Kidney tubule cell (primary cell): ENCODE data around the gene LRRC15.

Experiments used
- DNase-seq: peaks from one replicate; pipeline ENCODE4 v3.0.0-alpha.2; 2018; ENCODE audit warnings: low spot score

The LRRC15 gene

DNA sequence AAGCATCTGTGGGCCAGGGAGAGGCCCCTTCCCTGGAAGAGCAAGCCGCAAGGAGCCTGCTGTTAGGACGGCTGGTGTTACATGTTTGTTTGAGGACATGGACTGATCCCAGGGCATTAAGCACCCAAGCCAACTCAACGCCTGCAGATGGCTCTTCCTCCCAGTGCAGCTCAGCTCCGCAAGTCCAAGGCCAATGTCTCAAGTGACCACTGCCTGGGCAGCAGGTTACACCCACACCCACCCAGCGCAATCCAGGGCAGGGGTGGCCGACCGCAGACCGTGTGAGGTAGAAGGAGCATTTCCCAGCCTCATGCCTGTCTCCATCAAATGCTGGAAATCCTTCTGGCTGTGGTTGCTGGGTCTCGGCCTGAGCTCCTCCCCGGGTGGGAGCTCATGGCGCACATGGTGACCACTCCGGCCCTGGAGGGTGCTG lies 15.0 kb upstream of the LRRC15 start:
- no peak for DNase-seq

DNA sequence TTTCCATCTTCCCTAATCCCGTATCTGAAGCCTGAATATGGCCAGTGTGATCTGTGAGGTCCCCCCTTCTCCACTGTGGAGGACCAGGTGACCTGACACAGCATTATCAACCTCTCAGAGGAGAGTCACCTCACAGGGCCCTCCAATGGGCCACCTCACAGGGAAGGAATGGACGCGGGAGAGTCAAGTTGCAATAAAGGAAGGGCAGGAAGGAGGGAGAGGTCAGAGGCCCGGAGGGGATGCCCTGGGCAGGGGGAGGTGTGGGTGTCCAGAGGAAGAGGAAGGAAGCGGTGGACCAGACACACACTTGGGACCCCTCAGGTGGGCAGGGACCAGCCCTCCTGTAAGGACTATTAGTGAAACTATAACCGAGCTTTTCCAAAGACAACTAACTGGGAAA lies 14.6 kb upstream of the LRRC15 start:
- no peak for DNase-seq

DNA sequence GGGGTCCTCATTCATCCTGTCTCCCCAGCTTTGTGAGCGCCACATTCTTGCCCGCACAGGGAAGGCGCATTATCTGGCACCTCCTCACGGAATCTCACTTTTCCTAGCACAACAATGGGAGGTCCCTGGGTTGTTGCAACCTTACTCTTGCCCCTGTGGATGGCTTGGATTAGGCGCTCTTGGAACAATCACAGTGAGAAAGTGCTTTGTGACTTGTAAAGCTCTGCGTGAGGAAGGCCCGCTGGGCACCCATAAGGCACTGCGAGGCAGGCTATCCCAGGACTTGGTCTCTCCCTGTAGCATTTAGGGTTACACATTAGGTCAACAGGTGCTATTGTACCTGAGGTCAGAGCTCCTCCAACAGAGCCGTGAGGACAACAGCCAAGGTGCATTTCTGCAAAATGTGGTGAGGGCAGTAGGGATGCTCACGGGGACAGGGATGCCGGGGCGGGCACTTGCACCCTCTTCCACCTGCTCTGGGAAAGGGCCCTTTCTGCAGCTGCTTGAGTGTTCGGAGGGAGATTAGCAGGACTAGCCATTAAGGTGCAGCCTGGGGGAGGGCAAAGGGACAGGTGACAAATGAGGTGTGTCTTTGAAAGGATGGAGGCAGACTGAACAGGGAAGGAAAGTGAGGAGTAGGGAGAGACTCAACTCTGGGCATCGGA lies 13.9 kb upstream of the LRRC15 start:
- DNase-seq = no peak

DNA sequence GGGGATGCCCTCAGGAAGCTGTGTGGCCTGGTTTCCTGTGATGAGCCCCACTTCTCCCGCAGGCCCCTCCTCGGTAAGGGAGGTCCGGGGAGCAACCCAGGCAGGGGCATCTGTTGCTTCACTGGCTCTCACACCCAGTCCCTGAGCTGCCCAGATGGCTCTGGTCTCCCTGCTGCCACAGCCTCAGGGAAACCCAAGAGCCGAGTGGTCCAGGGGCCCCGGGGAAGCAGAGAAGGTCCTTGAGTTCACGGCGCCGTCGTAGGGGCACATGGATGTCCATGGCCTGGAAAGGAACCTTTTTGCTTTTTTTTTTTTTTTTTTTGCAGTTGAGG lies 13.3 kb upstream of the LRRC15 start:
- DNase-seq = no peak

DNA sequence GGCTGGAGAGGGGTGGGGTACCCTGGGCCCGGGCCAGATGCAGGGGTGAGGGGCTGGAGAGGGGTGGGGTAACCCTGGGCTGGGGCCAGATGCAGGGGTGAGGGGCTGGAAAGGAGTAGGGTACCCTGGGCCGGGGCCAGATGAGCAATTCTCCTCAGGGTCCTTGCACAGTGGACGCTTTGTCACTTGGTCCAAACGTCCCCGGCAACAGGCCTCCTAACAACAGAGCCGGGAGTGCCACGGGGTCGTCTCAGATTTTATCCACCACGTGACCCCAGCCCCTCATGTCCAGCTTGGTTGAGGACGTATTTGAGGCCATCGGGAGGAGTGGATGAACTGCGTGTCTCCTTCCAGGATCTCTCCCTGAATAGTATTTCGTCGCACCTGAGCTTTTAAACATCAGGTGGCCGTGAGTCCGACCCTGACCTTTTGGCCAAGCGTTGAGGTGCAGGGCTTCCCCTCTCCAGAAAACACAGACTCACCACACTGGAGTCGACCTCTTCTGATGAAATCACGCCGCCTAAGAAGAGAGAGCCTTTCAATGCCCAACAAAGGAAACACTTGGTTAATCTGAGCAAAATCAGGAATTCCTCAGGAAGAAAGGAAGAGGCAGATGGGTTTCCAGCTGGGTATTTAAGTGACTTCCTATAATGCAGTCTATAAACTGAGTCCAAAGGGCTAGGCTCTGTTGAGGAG lies 12.8 kb upstream of the LRRC15 start:
- DNase-seq = no peak

DNA sequence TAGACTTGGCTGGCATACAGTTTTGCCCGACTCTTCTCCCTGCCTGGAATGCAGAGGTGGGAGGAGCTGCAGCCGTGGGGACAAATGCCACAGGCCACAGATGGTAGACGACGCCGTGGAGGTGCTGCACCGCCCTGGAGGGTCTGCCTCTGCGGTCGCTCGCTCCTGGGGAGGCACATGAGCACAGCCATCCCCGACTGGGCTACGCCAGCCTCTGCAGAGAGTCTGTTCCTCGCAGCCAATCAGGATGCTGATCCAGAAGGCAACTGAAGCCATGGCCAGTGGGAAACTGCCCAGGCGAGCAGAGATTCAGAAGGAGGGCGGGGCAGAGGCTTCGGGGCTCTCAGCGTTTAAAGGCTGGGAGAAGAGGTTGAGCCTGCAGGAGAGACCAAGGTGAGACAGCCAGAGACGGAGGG lies 11.9 kb upstream of the LRRC15 start:
- DNase-seq = peak; percentile 27

DNA sequence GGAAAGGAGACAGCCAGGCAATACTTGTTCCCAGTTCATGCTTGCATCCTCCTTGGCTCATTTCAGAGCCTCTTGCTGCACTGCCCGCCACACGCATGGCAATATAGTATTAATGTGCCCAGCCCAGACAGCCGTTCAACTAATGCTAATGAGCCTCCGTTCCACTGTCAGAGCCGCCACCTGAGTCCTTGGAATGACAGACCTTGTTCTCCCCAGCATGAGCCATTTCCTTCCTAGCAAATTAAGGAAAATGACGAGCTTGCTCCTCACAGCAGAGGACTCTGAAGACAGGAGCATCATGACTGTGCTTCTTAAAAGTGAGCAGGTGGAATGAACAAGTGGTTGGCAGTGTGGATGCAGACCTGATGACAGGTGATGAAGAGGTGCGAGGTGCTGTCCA lies 10.8 kb upstream of the LRRC15 start:
- DNase-seq = no peak

DNA sequence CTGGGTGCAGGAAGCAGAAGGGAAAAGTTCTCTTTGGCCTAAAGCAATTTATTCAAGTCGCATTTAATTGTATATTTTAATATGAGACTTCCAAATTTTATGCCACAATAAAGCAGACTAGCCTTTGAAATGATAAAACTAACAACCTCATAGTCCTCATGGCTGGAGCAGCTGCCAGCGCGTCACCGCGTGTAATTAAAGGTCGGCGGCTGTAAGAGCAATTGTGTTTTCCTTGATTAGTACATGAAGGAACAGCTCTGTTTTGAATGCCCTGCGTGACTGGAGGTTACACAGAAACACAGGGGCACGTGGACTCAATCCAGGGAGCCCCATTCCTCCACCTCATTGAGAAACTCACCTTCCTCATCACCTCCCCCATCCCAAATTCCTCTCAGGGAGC lies 10.1 kb upstream of the LRRC15 start:
- no peak for DNase-seq

DNA sequence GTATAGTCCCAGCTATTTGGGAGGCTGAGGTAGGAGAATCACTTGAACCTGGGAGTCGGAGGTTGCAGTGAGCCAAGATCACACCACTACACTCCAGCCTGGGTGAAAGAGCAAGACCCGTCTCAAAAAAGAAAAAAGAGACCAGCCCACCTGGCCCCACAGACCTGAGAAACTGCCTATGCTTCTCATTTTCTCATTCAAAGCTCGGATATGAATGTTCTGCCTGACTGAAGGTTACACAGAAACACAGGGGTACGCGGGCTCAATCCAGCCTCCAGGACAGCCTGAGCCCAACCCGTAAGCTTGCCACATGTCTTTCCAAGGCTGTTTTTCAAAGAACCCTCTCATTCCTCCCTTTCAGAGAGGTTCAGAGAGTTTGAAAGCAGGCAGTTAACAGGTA lies 9.7 kb upstream of the LRRC15 start:
- DNase-seq = no peak

DNA sequence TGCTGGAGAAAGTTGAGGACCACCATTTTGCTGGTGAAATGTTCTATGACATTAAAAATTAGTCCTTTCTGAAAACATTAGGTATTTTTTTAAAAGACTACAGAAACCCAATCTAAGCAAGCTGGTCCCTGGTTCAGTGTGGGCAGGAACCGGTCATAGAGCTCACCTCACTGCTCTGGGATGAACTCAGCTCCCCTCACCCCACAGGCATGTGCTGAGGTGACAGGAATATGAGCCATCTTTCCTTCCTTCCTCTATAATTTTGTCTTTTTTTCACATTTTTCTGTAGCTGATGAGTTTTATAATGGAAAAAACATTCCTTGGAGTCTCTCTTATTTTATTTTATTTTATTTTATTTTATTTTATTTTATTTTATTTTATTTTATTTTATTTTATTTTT lies 8.2 kb upstream of the LRRC15 start:
- no peak for DNase-seq

DNA sequence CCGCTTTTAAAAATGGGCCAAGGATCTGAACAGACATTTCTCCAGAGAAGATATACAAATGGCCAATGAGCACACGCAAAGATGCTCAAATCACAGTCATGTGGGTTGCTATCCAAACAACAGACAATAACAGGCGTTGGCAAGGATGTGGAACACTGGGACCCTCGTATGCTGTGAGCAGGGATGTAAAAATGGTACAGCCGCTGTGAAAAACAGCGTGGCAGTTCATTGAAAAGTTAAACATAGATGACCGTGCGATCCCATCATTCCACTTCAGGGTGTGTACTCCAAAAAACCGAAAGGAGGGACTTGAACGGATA lies 6.7 kb upstream of the LRRC15 start:
- DNase-seq = no peak

DNA sequence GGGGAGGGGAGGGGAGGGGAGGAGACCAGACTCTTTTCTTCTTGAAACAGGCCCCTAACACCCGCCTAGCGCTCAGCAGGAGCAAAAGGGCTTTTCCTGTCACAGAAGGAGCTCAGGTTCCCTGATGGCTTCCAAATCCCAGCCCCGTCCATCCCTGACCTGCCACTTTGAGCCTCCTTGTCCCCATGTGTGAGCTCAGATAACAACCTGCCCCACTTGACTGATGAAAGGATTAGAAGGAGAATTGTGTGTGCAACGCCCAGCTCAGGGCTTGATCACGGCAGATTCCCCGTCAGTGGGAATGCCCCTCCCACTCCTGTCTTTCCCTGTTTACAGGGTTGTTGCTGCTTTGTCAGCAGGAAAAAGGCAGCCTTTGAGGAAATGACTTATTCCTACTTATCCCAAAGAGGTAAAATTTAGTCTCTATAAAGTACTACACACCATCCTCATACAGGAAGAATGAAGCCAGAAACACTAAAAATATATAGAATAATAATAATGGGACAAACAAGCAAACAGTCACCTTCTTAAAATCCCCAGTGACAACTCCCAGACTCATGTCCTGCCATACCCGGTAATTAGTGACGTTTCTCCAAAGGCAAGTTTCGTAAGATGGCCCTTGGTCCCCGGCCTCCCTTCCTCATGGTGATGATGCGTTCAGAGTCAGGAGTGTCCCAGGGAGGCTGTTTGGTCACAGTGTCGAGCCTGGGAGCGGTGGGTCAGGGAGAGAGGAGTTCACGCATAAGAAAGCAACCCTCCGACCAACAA lies 6.1 kb upstream of the LRRC15 start:
- DNase-seq = no peak

DNA sequence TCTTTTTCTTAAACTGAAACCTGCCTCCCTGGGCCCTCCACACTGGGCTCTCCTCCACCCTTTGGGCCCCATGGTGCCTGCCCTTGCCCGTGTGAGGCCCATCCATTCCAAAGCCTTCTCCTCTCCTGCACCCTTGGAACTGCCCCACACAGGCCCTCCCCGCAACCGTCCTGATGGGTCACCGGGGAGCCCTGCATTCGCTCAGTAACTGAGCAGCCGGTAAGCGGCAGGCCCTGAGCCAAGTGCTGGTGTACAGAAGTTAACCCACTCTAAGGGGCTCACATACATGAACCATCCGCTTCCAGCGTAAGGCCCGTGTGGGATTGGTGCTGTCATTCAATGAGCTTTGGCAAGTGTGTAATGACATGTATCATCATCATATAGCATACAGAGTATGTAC lies 5.4 kb upstream of the LRRC15 start:
- no peak for DNase-seq

DNA sequence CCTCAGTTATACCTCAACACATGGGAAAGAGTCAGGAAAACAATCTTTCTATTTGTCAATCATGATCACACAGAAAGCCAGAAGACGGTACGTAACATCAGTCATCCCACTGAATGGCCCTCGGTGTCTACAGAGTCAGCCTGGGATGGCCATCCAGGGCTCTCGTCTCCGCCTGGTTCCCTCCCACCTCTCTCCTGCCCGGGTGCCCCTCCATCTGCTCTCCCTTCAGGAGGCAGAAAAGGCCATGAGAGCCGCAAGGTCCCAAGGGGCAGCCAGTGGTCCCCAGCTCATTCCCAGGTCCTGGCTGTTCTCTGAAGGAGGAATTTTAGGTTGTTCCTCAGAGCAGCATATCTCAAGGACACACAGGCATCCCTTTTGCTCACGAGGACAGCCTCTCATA lies 4.4 kb upstream of the LRRC15 start:
- no peak for DNase-seq

DNA sequence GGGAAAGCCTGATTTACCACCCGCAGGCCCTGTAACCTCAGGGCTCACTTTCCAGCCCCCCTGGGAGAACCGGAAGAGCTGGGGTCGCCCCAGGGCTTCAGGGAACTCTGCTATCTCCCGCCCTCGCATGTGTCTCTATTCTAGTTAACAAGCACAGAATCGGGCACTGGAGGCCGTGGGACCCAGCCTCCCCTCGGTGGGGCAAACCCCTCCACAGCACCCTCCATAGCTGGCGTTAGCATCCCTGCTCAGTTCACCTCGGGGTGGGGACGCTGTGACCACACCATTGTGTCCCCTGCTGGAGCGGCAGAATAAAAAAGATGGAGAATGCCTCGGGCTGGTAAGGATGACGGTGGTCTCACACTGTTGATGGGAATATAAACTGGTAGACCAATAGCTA lies 3.5 kb upstream of the LRRC15 start:
- no peak for DNase-seq

DNA sequence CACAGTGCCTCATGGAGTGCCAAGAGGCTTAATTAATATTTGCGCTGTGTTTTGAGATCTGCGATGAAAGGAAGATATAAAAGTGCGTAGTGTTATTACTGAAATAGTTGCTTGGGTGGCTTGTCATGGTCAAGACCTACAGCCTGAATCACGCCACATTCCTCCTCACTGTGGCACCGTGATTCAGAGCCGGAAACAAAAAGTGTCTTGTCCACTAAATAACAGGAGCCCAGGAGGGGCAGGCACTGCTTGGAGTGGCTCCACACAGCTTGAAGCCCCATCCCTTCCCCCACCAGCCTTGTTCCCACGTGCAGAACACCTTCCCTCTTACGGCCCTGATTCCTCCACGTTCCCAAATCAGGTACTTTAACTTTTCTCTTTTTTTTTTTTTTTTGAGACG lies 1.2 kb upstream of the LRRC15 start:
- no peak for DNase-seq

DNA sequence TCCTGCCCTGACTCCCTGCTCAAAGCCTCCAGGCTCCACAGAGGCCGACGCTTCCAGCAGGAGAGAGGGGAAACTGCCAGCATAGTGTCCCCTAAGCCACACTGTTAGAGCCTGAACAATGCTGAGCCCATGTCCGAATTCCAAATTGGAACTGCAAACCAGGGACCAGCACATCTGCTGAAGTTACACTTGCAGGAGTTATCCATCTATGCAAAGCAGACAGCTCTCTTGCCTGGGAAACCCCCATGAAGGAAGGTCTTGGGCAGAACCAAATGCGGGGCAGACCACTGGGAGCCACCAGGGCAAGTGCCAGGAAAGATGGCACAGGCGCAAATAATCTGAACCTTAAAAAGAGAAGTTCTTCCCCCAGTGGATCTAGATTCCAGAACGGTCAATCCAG lies 625 bp downstream of the LRRC15 start:
- DNase-seq = no peak

DNA sequence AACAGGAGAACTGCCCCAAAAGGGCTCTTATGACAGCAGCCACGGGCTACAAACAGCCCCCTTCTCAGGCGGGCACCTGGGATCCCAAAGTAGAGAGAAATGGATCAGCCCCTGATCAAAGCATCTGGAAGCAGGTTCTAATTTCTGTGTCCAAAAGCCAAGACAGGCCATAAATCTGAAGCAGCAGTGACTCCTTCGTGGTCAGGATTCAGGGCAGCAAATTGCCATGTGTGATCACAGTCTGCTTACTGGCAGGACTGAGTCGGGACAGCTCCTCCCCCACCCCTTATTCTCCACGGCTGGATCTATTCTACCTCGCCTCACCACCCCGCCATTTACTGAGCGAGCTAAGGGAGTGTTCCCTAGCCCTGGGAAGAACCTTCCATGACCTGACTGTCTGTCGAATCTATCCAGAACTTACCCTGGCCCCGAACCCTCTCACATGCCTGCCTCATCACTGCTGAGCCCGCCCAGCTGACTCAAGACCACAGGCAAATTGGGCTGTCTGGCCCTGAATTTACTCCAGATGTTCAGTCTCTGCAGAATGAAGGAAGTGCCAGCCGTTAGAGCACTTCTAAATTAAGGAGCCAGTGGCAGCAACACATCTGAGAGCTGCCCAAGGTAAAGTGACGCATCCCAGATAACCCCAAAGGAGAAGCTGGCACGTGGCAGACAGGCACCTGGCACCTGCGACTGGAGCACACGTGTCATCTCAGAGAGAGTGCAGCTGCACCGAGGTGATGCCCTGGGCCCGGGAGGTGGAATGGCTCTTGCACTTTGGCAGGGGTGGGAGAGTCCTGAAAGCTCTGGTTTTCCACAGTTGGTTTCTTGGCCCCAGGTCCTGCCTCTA lies 1.3 kb downstream of the LRRC15 start:
- no peak for DNase-seq

DNA sequence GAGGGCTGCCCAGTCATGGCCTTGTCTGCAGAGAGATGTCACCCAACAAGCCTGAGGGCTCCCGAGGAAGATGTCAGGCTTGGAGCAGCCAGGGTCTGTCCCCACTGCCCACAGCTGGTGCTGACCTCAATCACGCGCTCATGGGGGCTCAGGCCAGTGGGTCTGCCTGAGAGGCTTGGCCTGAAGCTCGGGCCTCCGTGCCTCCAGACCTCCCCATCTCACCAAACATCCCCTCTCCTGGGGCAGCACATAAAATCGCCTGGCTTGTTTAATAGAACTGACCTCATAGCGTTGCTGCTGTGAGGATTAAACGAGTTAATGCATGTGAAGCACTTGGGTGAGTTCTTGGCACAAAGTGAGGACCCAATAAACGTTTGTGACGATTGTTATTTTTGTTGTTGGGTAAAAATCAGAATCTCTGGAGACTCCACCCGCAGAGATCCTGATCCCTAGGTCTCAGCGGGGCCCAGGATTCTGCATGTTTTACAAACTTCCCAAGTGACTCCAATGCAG lies 3.5 kb downstream of the LRRC15 start:
- no peak for DNase-seq

DNA sequence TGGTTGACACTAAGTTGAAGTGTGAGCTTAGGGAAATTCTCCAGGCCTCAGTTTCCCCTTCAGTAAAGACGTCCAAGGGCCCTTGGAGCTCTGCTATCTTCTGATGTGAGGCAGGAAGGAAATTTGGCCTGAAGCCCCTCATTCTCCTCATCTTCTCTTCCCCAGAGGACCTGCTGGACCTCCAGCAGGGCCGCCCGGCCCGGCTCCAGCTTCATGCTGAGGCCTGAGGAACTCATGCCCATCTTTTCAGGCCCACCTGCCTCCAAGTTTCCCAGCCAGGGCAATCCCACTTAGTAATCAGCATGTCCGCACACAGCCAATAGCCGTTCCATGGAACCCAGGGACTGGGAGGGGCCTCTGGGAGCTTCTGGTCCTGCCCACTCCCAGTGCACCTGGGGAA lies 4.0 kb downstream of the LRRC15 start:
- no peak for DNase-seq

DNA sequence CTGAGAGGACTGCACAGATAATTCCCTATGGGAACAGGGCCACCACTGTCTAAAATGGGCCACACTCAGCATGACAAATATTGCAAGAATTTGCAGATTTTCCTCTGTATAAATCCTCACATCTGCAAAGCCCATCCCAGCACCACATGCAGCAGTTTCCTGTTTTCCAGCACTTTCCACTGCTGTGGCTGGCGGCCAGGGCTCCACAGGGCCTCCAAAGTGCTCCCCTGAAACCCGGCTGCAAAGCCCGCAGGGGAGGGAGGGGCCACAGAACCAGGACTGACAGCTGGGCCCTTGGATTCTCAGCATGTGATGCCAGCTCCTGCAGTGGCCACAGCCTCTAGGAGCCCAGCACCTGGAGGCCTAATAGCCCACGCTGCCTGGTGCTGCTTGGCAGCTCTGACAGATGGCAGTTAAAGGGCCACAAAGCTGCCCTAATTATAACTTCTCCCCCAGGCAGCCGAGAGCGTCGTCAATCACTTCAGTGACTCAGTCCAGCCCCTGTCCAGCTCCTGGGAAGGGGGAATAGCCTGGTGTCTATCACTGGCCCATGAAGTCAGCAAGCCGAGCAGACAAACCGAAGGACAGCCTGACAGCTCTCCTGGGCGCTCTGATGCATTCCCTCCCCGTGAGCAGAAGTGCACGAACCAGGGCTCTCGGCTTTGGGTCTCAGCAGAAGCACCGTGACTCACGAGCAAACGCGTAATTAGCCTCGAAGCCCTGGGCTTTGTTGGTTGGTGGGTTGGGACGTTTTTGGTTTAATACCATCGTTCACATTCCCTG lies 4.7 kb downstream of the LRRC15 start:
- DNase-seq = no peak

DNA sequence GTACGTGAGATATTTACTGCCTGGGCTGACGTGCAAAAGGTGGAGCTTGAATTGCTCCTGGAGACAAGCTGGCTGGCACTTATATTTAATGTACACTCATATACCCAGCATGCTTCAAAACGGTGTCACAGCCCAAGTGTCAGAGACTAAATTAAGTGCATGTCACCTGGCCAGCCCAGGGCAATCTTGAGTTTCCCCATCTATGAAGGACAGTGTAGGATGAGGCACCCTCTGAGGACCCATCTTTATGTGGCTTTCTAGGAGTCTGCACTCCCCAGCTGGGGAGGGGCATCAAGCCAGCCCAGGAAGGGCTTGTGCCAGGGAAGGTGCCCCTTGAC lies 5.3 kb downstream of the LRRC15 start:
- no peak for DNase-seq
